NCI-H1436 treated with DMSO at 0.1 percent for 48 hours (cell line): ENCODE results near the gene CCR7.
A peak's percentile ranks its signal among the peaks of the same experiment; 100 is the strongest.

Experiments used
- DNase-seq: peaks from one replicate; lab custom pipeline; 2025; lab: John Stamatoyannopoulos, UW

Gene CCR7

DNA sequence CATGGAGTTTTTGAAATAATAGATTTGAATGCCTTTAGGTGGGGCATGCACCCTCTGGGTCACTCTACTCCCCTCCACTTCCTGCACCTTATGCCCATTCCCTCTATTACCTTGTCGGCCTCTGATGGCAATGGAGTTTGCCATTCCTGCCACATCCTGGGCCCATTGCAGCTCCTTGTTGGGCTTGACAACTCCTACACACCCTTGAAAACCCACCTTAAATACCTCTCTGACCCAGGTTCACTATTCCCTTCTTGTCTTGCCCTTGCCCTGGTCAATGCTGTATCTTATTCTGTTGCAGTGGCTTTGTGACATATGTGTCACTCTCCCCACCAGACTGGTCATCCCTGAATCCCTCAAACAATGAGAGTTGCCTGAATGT, 2.4 kb downstream of the CCR7 start:
- DNase-seq: no peak

DNA sequence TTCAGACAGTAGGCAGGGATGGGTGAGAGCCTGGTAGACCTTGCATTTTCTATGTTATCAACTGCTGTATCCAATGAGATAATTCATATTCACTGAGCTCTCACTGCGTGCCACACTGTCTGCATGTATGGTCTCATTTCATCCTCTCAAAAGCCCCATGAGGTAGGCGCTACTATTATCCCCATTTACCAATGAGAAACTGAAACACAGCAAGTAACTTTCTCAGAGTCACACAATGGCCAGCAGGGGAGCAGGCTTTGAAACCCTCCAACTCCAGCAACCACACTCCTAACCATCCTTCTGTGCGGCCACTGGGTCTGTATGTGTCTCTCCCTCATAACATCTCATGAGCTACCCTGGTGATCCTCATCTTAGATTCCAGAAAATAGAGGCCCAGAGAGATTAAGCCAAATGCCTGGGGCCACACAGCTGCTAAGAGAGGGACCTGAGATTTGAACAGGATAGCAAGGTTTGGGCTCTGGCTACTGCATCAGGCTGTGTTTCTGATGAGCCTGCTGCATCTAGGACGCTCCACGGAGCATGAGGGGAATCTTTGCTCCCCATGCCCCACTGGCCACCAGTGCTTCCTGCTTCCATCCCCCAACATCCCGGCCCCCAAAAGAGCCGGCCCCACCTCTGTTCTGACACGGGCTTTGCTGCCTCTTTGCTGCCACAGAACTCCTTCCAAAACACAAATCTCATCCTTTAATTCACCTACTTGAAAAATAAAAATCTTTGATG, 3.2 kb downstream of the CCR7 start:
- DNase-seq: no peak

DNA sequence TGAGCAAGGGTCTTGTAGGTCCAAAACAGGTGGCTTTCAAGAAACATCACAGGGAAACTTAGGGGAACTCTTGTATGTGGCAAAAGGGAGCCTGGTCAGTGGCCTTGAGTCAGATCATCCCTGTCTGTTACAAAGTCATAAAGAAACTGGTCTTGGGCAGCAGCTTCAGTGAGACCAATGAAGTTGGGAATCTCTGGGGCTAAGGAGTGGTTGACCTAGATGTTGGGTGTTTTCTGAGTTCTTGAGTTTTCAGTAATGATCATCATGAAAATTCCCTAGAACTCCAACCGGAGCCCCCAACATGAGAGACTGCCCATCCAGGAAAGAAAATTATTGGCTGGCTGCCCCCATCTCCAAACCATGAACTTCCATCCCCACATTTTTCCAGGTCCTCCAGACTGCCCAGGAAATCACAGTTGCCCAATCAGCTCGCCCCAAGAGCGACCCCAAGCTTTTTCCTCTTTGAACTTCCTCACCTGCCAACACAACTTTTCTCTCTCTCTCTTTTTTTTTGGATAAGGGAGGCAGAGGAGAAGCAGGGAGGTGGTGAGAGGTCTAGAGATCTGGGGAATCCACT, 3.9 kb downstream of the CCR7 start:
- DNase-seq: no peak

GRCh38 chr17:40560592-40561293, 4.5 kb downstream of the CCR7 start:
- no peak for DNase-seq

GRCh38 chr17:40559954-40560591, 5.2 kb downstream of the CCR7 start:
- DNase-seq: peak; percentile 64

DNA sequence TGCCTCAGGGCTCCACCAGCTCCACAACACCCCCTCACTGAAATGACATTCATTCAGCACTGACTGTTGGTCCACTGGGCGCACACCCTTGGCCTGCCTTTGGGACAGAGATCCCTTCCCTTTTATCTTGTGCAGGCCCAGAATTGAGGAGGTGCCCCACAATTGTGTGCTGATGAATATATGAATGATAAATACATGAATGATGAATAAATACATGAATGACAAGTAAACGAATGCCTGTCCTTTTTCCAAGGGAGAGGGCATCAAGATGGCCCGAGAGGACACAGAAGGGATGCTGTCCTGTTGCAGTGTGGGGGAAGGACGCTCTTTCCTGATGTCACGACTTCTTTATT, 5.7 kb downstream of the CCR7 start:
- DNase-seq: no peak

DNA sequence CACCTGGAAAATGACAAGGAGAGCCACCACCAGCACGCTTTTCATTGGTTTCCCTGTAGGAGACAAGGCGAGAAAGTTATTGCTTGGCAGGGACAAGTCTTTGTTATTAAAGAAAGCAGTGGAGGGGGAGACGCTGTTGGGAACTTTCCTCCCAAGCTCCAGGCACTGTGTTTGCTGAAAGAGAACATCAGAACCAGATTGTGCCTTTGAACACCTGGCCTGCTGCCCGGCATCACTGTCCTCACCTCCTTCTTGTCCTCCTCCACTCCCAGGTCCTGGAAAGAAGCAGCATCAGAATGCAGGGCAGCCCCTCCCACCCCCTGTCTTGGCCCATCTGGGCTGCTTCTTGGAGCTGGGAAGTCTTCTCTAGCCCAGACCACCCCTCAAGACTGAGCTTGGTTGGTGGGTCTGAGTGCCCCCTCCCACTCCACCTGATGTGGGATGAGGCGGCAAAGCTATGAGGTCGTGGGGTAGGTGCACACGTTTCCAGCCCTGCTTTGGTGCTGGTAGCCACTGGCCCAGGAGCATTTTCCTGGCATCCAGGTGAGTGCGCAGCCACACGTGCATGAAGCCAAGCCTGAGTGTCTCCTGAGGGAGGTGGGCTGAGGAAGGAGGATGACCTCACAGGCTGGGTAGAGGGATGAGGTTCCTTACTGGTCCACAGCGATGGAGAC, 6.2 kb downstream of the CCR7 start:
- no peak for DNase-seq

DNA sequence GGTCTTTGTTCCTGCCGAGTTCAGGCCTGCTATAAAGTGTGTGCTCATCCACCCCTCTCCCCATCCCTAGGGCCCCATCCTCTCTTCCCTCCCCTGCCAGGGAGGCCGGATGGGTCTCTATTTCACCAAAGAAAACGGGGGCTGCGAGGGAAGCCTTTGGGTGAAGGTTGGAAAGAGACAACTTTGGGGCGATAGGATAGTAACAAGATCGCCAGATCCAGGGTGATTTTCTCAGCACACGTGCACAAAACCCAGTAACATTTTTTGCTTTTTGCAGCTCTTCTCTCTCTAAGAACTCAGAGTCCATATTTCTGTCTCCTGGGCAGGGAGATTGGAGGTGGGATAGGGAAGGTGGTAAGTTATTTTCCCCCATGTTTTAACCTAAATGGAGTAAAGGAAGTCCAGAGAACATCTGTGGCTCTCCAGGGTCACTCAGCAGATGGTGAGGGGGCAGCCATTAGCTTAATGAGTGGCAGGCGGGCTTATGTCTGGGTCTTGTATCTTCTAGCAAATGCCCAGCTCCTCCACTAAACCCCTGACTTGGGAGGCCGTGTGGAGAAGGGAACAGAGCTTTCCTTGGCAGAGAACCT, 6.9 kb downstream of the CCR7 start:
- no peak for DNase-seq

- DNase-seq: no peak
Observed at GRCh38 chr17:40557531-40558299, 7.6 kb downstream of the CCR7 start.

GRCh38 chr17:40556884-40557414, 8.3 kb downstream of the CCR7 start:
- no peak for DNase-seq

- DNase-seq: no peak
Observed at GRCh38 chr17:40556198-40556661, 9.0 kb downstream of the CCR7 start.

- no peak for DNase-seq
Observed at GRCh38 chr17:40555296-40556190, 9.7 kb downstream of the CCR7 start.

GRCh38 chr17:40554646-40555295, 10.5 kb downstream of the CCR7 start:
- DNase-seq: no peak

GRCh38 chr17:40553694-40554534, 11.4 kb downstream of the CCR7 start:
- no peak for DNase-seq

- no peak for DNase-seq
Observed at GRCh38 chr17:40552806-40553693, 12.2 kb downstream of the CCR7 start.

DNA sequence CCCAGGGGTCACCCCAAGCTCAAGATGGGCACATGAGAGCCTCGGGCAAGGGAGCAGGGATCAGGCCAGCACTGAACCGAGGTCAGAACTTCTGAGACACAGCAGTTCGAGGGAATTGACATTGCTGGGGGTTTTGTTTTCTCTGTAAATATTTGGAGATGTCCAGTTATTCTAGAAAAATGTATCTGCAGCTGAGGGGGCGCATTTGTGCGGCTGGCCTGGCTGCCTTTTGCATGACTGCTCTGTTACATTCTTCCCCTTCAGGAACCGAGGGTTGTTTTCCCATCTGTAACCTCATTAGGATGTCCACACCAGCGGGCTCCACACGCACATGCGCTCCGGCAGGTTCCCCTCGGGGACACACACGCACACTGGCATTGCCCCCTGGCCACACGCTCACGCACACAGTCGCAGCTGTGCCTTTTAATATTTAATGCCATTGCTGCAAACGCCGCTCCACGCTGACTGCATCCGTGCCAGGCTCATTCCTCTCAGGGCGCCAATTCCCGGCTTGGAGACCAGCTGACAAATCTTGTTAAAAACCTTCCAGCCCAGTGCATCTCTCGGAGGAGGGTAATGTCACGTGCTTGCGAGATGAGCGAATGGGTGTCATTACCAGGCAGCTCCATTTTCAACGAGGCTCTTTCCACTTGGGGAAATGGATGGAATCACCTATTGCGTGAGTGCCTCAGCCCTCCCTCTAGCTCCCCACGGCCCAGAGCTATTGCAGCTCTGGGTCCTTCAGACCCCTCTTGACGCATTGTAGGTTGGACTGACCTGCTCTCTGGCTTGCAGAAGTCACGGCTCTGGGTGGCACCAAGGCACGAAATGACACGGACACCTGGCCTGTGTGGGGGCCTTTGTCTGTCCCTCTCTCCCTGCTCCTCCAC, 13.1 kb downstream of the CCR7 start:
- DNase-seq: no peak
